ENCODE data around the gene TEX47.

The TEX47 gene

GRCh38 chr7:88795553-88795952 is at the start of gene TEX47:
Gene TEX47, minus strand, starts transcription at chr7:88795737. Its CDS starts 795 bp downstream, at chr7:88794942.
- DNase-seq: no peak

- DNase-seq: no peak
Measured at GRCh38 chr7:88845091-88845490, 49.6 kb upstream of the TEX47 start.

GRCh38 chr7:88842201-88842600 is 46.7 kb upstream of the TEX47 start:
- DNase-seq: no peak

GRCh38 chr7:88835147-88835728 is 39.7 kb upstream of the TEX47 start:
- peak; percentile 38 to 72 for DNase-seq

GRCh38 chr7:88826222-88826621 is 30.7 kb upstream of the TEX47 start:
- DNase-seq: no peak

- no peak for DNase-seq
Measured at GRCh38 chr7:88818552-88818951, 23.0 kb upstream of the TEX47 start.

- no peak for DNase-seq
Measured at GRCh38 chr7:88806280-88807037, 10.9 kb upstream of the TEX47 start.

GRCh38 chr7:88801046-88801445 is 5.5 kb upstream of the TEX47 start:
- DNase-seq: no peak

- no peak for DNase-seq
Measured at GRCh38 chr7:88792361-88792760, 3.2 kb downstream of the TEX47 start.

GRCh38 chr7:88791891-88792290 is 3.6 kb downstream of the TEX47 start:
- DNase-seq: no peak

- DNase-seq: peak; percentile 29 to 54
Measured at GRCh38 chr7:88789480-88790064, 6.0 kb downstream of the TEX47 start.

GRCh38 chr7:88787777-88788176 is 7.8 kb downstream of the TEX47 start:
- no peak for DNase-seq

GRCh38 chr7:88775838-88776237 is 19.7 kb downstream of the TEX47 start:
- no peak for DNase-seq

GRCh38 chr7:88772776-88773175 is 22.8 kb downstream of the TEX47 start:
- no peak for DNase-seq

- no peak for DNase-seq
Measured at GRCh38 chr7:88771417-88771816, 24.1 kb downstream of the TEX47 start.

- DNase-seq: peak; percentile 77 to 88
Measured at GRCh38 chr7:88761779-88762178, 33.8 kb downstream of the TEX47 start.

GRCh38 chr7:88760136-88760515 is 35.4 kb downstream of the TEX47 start:
- DNase-seq: no peak

- DNase-seq: peak in 1 of 2 experiments; percentile 45
Measured at GRCh38 chr7:88759230-88760135, 36.1 kb downstream of the TEX47 start, which contains the start of gene ZNF804B. Gene ZNF804B, plus strand, starts transcription at chr7:88759700. Its CDS starts 277 bp downstream, at chr7:88759977.

GRCh38 chr7:88758381-88759229 is 36.9 kb downstream of the TEX47 start:
- DNase-seq: peak; percentile 8 to 38

GRCh38 chr7:88757371-88757770 is 38.2 kb downstream of the TEX47 start:
- no peak for DNase-seq

- DNase-seq: no peak
Measured at GRCh38 chr7:88756802-88757201, 38.7 kb downstream of the TEX47 start.

GRCh38 chr7:88746126-88746525 is 49.4 kb downstream of the TEX47 start:
- DNase-seq: no peak

Measured in NCI-H526 (cell line).